GM12892 (cell line): Measurements from ENCODE around the gene CNPY1.

Experiments
- POLR2A ChIP-seq: IDR thresholded peaks from 2 replicates; pipeline ENCODE4 v1.6.1; 2011; ENCODE audit warnings: low read depth, low read length, control low read depth
- POLR2AphosphoS5 ChIP-seq: IDR thresholded peaks from 2 replicates; pipeline ENCODE4 v1.6.1; 2011; ENCODE audit warnings: low read depth, low read length, control low read depth
- TAF1 ChIP-seq: IDR thresholded peaks from 2 replicates; pipeline ENCODE4 v1.6.1; 2011; ENCODE audit warnings: low read depth, mild to moderate bottlenecking, control low read depth, low read length, borderline replicate concordance

- TF ChIP-seq POLR2A: no peak
- no peak for TF ChIP-seq TAF1
- no peak for TF ChIP-seq POLR2AphosphoS5
Observed at GRCh38 chr7:155471718-155472117, 74.6 kb downstream of the CNPY1 start.
